ENCODE results near the gene GADL1. TPM values are rescaled to one million over a fixed set of nuclear protein-coding genes. Genes with fewer than 3 reads are reported as not detected.

The GADL1 gene
- polyA plus RNA-seq, 4 donors, result 0.09 TPM; not detected in 3

DNA sequence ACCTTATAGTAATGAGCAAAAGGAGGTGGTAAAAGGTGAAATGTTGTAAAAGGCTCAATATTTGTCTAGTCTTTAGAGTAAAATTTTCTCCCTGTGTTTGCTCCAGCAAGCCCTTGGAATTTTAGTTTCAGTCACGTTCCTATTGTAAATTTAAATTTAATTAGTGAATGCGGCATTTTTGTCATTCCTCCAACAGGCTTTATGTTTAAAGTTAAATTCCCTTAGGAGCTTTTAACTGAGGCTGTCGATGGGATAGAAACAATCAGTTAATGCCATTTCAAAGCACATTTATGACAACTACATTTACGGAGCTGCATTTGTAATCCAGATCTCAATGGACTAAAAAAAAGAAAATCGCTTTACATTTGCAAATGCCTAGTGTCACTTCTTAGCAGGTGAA is 868 bp upstream of the GADL1 start:
- H3K36me3 ChIP-seq (ENCODE audit: control insufficient read depth in 3 of 3, insufficient read depth in 2 of 3, low read depth in 1 of 3, low read length in 3 of 3), result no peaks in the 10 kb centered on the region
- 74 to 87% (median 80%) methylated on average over 5 of the region's 5 CpGs for WGBS, 3 donors
- FAIRE-seq (no peak), DNase-seq (no peak)
- no peaks in the 10 kb centered on the region for H3K9me3 ChIP-seq (ENCODE audit: control insufficient read depth in 2 of 2, insufficient read depth in 1 of 2, low read depth in 1 of 2, low read length in 1 of 2)
- H3K27me3 ChIP-seq (ENCODE audit: control insufficient read depth in 3 of 3, insufficient read depth in 3 of 3, low read length in 3 of 3), result peaks cover 0 to 31% (median 9%) of the 10 kb centered on the region in 3 donors
- no peak overlapping the region for H3K4me3 ChIP-seq (ENCODE audit: low read depth in 1 of 3, low read length in 3 of 3)
- H3K4me1 ChIP-seq (ENCODE audit: control insufficient read depth in 3 of 3, insufficient read depth in 2 of 3, low read depth in 1 of 3, low read length in 2 of 3), result no peaks in the 10 kb centered on the region
- H3K27ac ChIP-seq (ENCODE audit: low read depth in 1 of 3, low read length in 2 of 3), result no peak overlapping the region

- peaks cover 0 to 31% (median 9%) of the 10 kb centered on the region in 3 donors for H3K27me3 ChIP-seq (ENCODE audit: control insufficient read depth in 3 of 3, insufficient read depth in 3 of 3, low read length in 3 of 3)
- H3K36me3 ChIP-seq (ENCODE audit: control insufficient read depth in 3 of 3, insufficient read depth in 2 of 3, low read depth in 1 of 3, low read length in 3 of 3), result no peaks in the 10 kb centered on the region
- FAIRE-seq (no peak), DNase-seq (no peak)
- no peak overlapping the region for H3K27ac ChIP-seq (ENCODE audit: low read depth in 1 of 3, low read length in 2 of 3)
- WGBS, 3 donors, result 36 to 54% (median 45%) methylated on average over 8 of the region's 8 CpGs
- no peaks in the 10 kb centered on the region for H3K9me3 ChIP-seq (ENCODE audit: control insufficient read depth in 2 of 2, insufficient read depth in 1 of 2, low read depth in 1 of 2, low read length in 1 of 2)
- no peaks in the 10 kb centered on the region for H3K4me1 ChIP-seq (ENCODE audit: control insufficient read depth in 3 of 3, insufficient read depth in 2 of 3, low read depth in 1 of 3, low read length in 2 of 3)
- H3K4me3 ChIP-seq (ENCODE audit: low read depth in 1 of 3, low read length in 3 of 3), result no peak overlapping the region
Observed at GRCh38 chr3:30893678-30894325, 659 bp downstream of the GADL1 start.

GRCh38 chr3:30890907-30891306 is 3.6 kb downstream of the GADL1 start:
- 37 to 50% (median 41%) methylated on average over 1 of the region's 1 CpG for WGBS, 3 donors
- DNase-seq, result no peak
- Histone ChIP-seq H3K36me3 (ENCODE audit: control insufficient read depth in 3 of 3, insufficient read depth in 2 of 3, low read depth in 1 of 3, low read length in 3 of 3) (no peaks in the 10 kb centered on the region), H3K4me3 (ENCODE audit: low read depth in 1 of 3, low read length in 3 of 3) (no peak overlapping the region), H3K27me3 (ENCODE audit: control insufficient read depth in 3 of 3, insufficient read depth in 3 of 3, low read length in 3 of 3) (peaks cover 0 to 28% (median 9%) of the 10 kb centered on the region in 3 donors), H3K4me1 (ENCODE audit: control insufficient read depth in 3 of 3, insufficient read depth in 2 of 3, low read depth in 1 of 3, low read length in 2 of 3) (no peaks in the 10 kb centered on the region), H3K27ac (ENCODE audit: low read depth in 1 of 3, low read length in 2 of 3) (no peak overlapping the region), H3K9me3 (ENCODE audit: control insufficient read depth in 2 of 2, insufficient read depth in 1 of 2, low read depth in 1 of 2, low read length in 1 of 2) (no peaks in the 10 kb centered on the region)
- FAIRE-seq, result no peak

DNA sequence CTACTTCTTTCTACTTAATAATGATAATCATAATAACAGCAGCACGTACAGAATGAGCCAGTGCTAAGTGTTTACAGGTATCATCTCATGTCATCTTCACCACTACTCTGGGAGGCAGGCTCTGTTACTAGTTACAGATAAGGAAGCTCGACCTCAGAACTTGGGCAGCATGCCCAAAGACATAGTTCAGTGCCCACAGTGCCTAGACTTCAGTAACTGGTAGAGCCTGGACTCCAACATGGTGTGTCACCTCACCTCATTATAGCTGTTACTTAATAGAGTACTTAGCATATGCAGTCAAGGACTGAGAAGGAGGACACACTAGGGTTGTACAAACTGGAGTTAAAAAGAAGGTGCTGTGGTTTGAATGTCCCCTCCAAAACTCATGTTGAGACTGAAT is 7.6 kb downstream of the GADL1 start:
- Histone ChIP-seq H3K4me1 (ENCODE audit: control insufficient read depth in 3 of 3, insufficient read depth in 2 of 3, low read depth in 1 of 3, low read length in 2 of 3) (no peaks in the 10 kb centered on the region), H3K4me3 (ENCODE audit: low read depth in 1 of 3, low read length in 3 of 3) (no peak overlapping the region), H3K27me3 (ENCODE audit: control insufficient read depth in 3 of 3, insufficient read depth in 3 of 3, low read length in 3 of 3) (peaks cover 0 to 5% (median 2%) of the 10 kb centered on the region in 3 donors), H3K9me3 (ENCODE audit: control insufficient read depth in 2 of 2, insufficient read depth in 1 of 2, low read depth in 1 of 2, low read length in 1 of 2) (no peaks in the 10 kb centered on the region), H3K27ac (ENCODE audit: low read depth in 1 of 3, low read length in 2 of 3) (no peak overlapping the region), H3K36me3 (ENCODE audit: control insufficient read depth in 3 of 3, insufficient read depth in 2 of 3, low read depth in 1 of 3, low read length in 3 of 3) (no peaks in the 10 kb centered on the region)
- FAIRE-seq, result no peak
- DNase-seq, result no peak
- WGBS, 3 donors, result 52 to 69% (median 53%) methylated on average over 2 of the region's 2 CpGs

- Histone ChIP-seq H3K4me3 (ENCODE audit: low read depth in 1 of 3, low read length in 3 of 3) (no peak overlapping the region), H3K36me3 (ENCODE audit: control insufficient read depth in 3 of 3, insufficient read depth in 2 of 3, low read depth in 1 of 3, low read length in 3 of 3) (no peaks in the 10 kb centered on the region), H3K9me3 (ENCODE audit: control insufficient read depth in 2 of 2, insufficient read depth in 1 of 2, low read depth in 1 of 2, low read length in 1 of 2) (no peaks in the 10 kb centered on the region), H3K4me1 (ENCODE audit: control insufficient read depth in 3 of 3, insufficient read depth in 2 of 3, low read depth in 1 of 3, low read length in 2 of 3) (peaks cover 0 to 2% (median 0%) of the 10 kb centered on the region in 3 donors), H3K27me3 (ENCODE audit: control insufficient read depth in 3 of 3, insufficient read depth in 3 of 3, low read length in 3 of 3) (peaks cover 0 to 3% (median 2%) of the 10 kb centered on the region in 3 donors), H3K27ac (ENCODE audit: low read depth in 1 of 3, low read length in 2 of 3) (no peak overlapping the region)
- DNase-seq (no peak), FAIRE-seq (no peak)
- WGBS, 3 donors, result 33 to 58% (median 36%) methylated on average over 1 of the region's 1 CpG
Observed at GRCh38 chr3:30878862-30879261, 15.6 kb downstream of the GADL1 start.

GRCh38 chr3:30875505-30875904 is 19.0 kb downstream of the GADL1 start:
- Histone ChIP-seq H3K9me3 (ENCODE audit: control insufficient read depth in 2 of 2, insufficient read depth in 1 of 2, low read depth in 1 of 2, low read length in 1 of 2) (no peaks in the 10 kb centered on the region), H3K4me1 (ENCODE audit: control insufficient read depth in 3 of 3, insufficient read depth in 2 of 3, low read depth in 1 of 3, low read length in 2 of 3) (peaks cover 0 to 2% (median 0%) of the 10 kb centered on the region in 3 donors), H3K27me3 (ENCODE audit: control insufficient read depth in 3 of 3, insufficient read depth in 3 of 3, low read length in 3 of 3) (peaks cover 0 to 3% (median 2%) of the 10 kb centered on the region in 3 donors), H3K36me3 (ENCODE audit: control insufficient read depth in 3 of 3, insufficient read depth in 2 of 3, low read depth in 1 of 3, low read length in 3 of 3) (no peaks in the 10 kb centered on the region), H3K27ac (ENCODE audit: low read depth in 1 of 3, low read length in 2 of 3) (no peak overlapping the region), H3K4me3 (ENCODE audit: low read depth in 1 of 3, low read length in 3 of 3) (no peak overlapping the region)
- no peak for FAIRE-seq
- 88 to 92% (median 90%) methylated on average over 5 of the region's 5 CpGs for WGBS, 3 donors
- DNase-seq, result no peak

GRCh38 chr3:30873671-30874070 is 20.8 kb downstream of the GADL1 start:
- DNase-seq (peak in 1 of 2 donors; percentile 29), FAIRE-seq (no peak)
- Histone ChIP-seq H3K4me1 (ENCODE audit: control insufficient read depth in 3 of 3, insufficient read depth in 2 of 3, low read depth in 1 of 3, low read length in 2 of 3) (peaks cover 0 to 2% (median 0%) of the 10 kb centered on the region in 3 donors), H3K27me3 (ENCODE audit: control insufficient read depth in 3 of 3, insufficient read depth in 3 of 3, low read length in 3 of 3) (peaks cover 0 to 3% (median 2%) of the 10 kb centered on the region in 3 donors), H3K9me3 (ENCODE audit: control insufficient read depth in 2 of 2, insufficient read depth in 1 of 2, low read depth in 1 of 2, low read length in 1 of 2) (no peaks in the 10 kb centered on the region), H3K4me3 (ENCODE audit: low read depth in 1 of 3, low read length in 3 of 3) (no peak overlapping the region), H3K27ac (ENCODE audit: low read depth in 1 of 3, low read length in 2 of 3) (no peak overlapping the region), H3K36me3 (ENCODE audit: control insufficient read depth in 3 of 3, insufficient read depth in 2 of 3, low read depth in 1 of 3, low read length in 3 of 3) (no peaks in the 10 kb centered on the region)

- FAIRE-seq, result no peak
Observed at GRCh38 chr3:30872879-30873278, 21.6 kb downstream of the GADL1 start.

GRCh38 chr3:30871720-30872119 is 22.7 kb downstream of the GADL1 start:
- DNase-seq (peak in 1 of 2 donors; percentile 20), FAIRE-seq (no peak)
- Histone ChIP-seq H3K27ac (ENCODE audit: low read depth in 1 of 3, low read length in 2 of 3) (no peak overlapping the region), H3K4me1 (ENCODE audit: control insufficient read depth in 3 of 3, insufficient read depth in 2 of 3, low read depth in 1 of 3, low read length in 2 of 3) (no peaks in the 10 kb centered on the region), H3K9me3 (ENCODE audit: control insufficient read depth in 2 of 2, insufficient read depth in 1 of 2, low read depth in 1 of 2, low read length in 1 of 2) (no peaks in the 10 kb centered on the region), H3K4me3 (ENCODE audit: low read depth in 1 of 3, low read length in 3 of 3) (no peak overlapping the region), H3K27me3 (ENCODE audit: control insufficient read depth in 3 of 3, insufficient read depth in 3 of 3, low read length in 3 of 3) (peaks cover 0 to 3% (median 2%) of the 10 kb centered on the region in 3 donors), H3K36me3 (ENCODE audit: control insufficient read depth in 3 of 3, insufficient read depth in 2 of 3, low read depth in 1 of 3, low read length in 3 of 3) (no peaks in the 10 kb centered on the region)
- 7 to 39% (median 24%) methylated on average over 2 of the region's 2 CpGs for WGBS, 3 donors

More at GRCh38 chr3:30872879-30873278, 21.6 kb downstream of the GADL1 start:
- Histone ChIP-seq H3K27ac (ENCODE audit: low read depth in 1 of 3, low read length in 2 of 3) (no peak overlapping the region), H3K36me3 (ENCODE audit: control insufficient read depth in 3 of 3, insufficient read depth in 2 of 3, low read depth in 1 of 3, low read length in 3 of 3) (no peaks in the 10 kb centered on the region), H3K27me3 (ENCODE audit: control insufficient read depth in 3 of 3, insufficient read depth in 3 of 3, low read length in 3 of 3) (peaks cover 0 to 3% (median 2%) of the 10 kb centered on the region in 3 donors), H3K4me3 (ENCODE audit: low read depth in 1 of 3, low read length in 3 of 3) (no peak overlapping the region), H3K4me1 (ENCODE audit: control insufficient read depth in 3 of 3, insufficient read depth in 2 of 3, low read depth in 1 of 3, low read length in 2 of 3) (no peaks in the 10 kb centered on the region), H3K9me3 (ENCODE audit: control insufficient read depth in 2 of 2, insufficient read depth in 1 of 2, low read depth in 1 of 2, low read length in 1 of 2) (no peaks in the 10 kb centered on the region)
- no peak for DNase-seq
